Left lung (tissue), 10 donors: Measurements from ENCODE around the gene PPP1R12C. TPM values are rescaled to one million over a fixed set of nuclear protein-coding genes. Genes with fewer than 3 reads are reported as not detected.

Experiments used
- ATAC-seq: fragments of 200-7000 bp; cut with Tn5 transposase; one replicate; pipeline ENCODE4 v1.9.1; 2020; ENCODE audit warnings: moderate library complexity
- DNase-seq, 4 donors: peaks; one replicate each; pipeline ENCODE4 v3.0.0-alpha.2; 2013 to 2020
- H3K27ac ChIP-seq, 2 donors: fragments of 200-600 bp; sonication (generic) in 1 of 2; one replicate each; pipeline versions ENCODE4 v1.5.0 to v1.8.0; 2020 to 2021
- H3K27me3 ChIP-seq, 2 donors: fragments of 200-600 bp; sonication (generic) in 1 of 2; one replicate each; pipeline versions ENCODE4 v1.5.0 to v1.8.0; 2020 to 2021
- H3K36me3 ChIP-seq, 2 donors: fragments of 200-600 bp; sonication (generic) in 1 of 2; one replicate each; pipeline versions ENCODE4 v1.5.0 to v1.8.0; 2020 to 2021
- H3K4me1 ChIP-seq, 2 donors: fragments of 200-600 bp; one replicate each; pipeline ENCODE4 v1.8.0; 2021
- H3K4me3 ChIP-seq, 2 donors: fragments of 200-600 bp; sonication (generic) in 1 of 2; one replicate each; pipeline versions ENCODE4 v1.5.0 to v1.8.0; 2020 to 2021; ENCODE audit warnings: mild to moderate bottlenecking in 1 of 2
- H3K9me3 ChIP-seq, 2 donors: fragments of 200-600 bp; sonication (generic) in 1 of 2; one replicate each; pipeline versions ENCODE4 v1.5.0 to v1.8.0; 2020 to 2021
- intact Hi-C, 2 donors: fragments of 100-400 bp; cut with DNase I; formaldehyde crosslinking; loops; one replicate each; pipeline versions ENCODE4 v1.11.2 to v1.14.2; 2022
- polyA plus RNA-seq, 6 donors: library from polyadenylated mRNA; unstranded; fragments of 120-200 nt; gene quantifications; one replicate each; pipeline ENCODE4 v1.2.1, GENCODE V29; 2013; ENCODE audit not compliant: insufficient read length in 6 of 6
- total RNA-seq, 2 donors: library from RNA; stranded (reverse); fragmentation: NEBNext Ultra II Directional; extraction: Animal tissue kit (Norgen Biotek cat#: 25700); gene quantifications; one replicate each; pipeline ENCODE4 v1.2.1, GENCODE V29; 2021
- TF ChIP-seq, protein P1 (sequence below), 2 donors: fragments of 200-600 bp; sonication (generic) in 1 of 2; IDR thresholded peaks; one replicate each; pipeline versions ENCODE4 v1.5.0 to v1.8.0; 2021; ENCODE audit warnings: antibody characterized with exemption in 2 of 2
- donor health status: DM: no; HTN: yes; CAD: no.
- donor health status: DM: no; HTN: no; CAD: no.

Gene PPP1R12C
- total and polyA plus RNA-seq, 8 donors = 50.2 to 113 (median 70.2) TPM

DNA sequence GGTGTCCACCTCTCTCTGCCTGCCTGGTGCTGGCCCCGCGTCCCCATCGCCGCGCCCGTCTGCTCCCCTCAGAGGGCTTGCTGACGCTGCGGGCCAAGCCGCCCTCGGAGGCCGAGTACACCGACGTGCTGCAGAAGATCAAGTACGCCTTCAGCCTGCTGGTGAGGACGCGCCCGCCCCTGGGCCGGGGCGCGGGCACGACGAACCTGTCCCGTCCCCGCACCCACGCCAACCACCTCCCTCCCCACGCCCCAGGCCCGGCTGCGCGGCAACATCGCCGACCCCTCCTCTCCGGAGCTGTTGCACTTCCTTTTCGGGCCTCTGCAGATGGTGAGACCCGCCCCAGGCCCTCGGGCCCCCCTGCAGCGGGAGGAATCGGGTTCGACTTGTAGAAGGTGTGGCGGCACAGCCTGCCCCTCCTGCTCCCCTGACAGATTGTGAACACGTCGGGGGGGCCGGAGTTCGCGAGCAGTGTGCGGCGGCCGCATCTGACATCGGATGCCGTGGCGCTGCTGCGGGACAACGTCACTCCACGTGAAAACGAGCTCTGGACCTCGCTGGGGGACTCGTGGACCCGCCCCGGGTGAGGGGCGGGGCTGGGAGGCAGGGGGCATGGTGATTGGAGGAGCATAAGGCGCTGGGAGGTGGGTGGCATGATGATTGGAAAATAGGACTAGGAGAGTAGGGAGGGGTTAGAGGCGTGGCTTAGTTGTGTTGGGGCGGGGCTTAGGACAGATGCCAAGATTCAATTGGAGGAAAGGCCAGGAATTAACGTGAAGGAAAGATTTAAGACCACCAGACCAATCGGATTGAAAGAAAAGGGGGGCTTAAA is 35.2 kb downstream of the PPP1R12C start:
- H3K27me3 ChIP-seq = peaks cover 40 to 93% of the 10 kb centered on the region in 2 donors
- DNase-seq (peak in 1 of 4 donors; percentile 80), ATAC-seq (no peak)
- intact Hi-C loops = no loop called here
- no peaks in the 10 kb centered on the region for H3K9me3 ChIP-seq
- no peaks in the 10 kb centered on the region for H3K36me3 ChIP-seq
- peak overlapping the region in 1 of 2 donors; percentile 49 for H3K4me3 ChIP-seq
- H3K27ac ChIP-seq = no peak overlapping the region
- peaks cover 16 to 38% of the 10 kb centered on the region in 2 donors for H3K4me1 ChIP-seq
- TF ChIP-seq, protein P1, sequence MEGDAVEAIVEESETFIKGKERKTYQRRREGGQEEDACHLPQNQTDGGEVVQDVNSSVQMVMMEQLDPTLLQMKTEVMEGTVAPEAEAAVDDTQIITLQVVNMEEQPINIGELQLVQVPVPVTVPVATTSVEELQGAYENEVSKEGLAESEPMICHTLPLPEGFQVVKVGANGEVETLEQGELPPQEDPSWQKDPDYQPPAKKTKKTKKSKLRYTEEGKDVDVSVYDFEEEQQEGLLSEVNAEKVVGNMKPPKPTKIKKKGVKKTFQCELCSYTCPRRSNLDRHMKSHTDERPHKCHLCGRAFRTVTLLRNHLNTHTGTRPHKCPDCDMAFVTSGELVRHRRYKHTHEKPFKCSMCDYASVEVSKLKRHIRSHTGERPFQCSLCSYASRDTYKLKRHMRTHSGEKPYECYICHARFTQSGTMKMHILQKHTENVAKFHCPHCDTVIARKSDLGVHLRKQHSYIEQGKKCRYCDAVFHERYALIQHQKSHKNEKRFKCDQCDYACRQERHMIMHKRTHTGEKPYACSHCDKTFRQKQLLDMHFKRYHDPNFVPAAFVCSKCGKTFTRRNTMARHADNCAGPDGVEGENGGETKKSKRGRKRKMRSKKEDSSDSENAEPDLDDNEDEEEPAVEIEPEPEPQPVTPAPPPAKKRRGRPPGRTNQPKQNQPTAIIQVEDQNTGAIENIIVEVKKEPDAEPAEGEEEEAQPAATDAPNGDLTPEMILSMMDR (IDR thresholded peaks at IDR 0.05) = no peak

DNA sequence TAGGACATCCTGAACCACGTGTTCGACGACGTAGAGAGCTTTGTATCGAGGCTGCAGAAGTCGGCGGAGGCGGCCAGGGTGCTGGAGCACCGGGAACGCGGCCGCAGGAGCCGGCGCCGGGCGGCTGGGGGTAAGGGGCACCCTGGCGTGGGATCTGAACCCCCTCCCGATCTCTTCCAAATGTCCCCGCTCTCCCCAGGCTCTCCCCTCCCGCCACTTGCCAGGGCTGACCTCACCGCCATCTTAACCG is 35.7 kb downstream of the PPP1R12C start:
- Histone ChIP-seq H3K36me3 (no peaks in the 10 kb centered on the region), H3K9me3 (no peaks in the 10 kb centered on the region), H3K4me1 (peaks cover 14 to 33% of the 10 kb centered on the region in 2 donors), H3K27ac (no peak overlapping the region), H3K27me3 (peaks cover 39 to 93% of the 10 kb centered on the region in 2 donors), H3K4me3 (peak overlapping the region in 1 of 2 donors; percentile 49)
- DNase-seq = peak in 1 of 4 donors; percentile 75
- no peak for ATAC-seq
- TF ChIP-seq, protein P1 (IDR thresholded peaks at IDR 0.05) = no peak
- intact Hi-C loops = no loop called here

DNA sequence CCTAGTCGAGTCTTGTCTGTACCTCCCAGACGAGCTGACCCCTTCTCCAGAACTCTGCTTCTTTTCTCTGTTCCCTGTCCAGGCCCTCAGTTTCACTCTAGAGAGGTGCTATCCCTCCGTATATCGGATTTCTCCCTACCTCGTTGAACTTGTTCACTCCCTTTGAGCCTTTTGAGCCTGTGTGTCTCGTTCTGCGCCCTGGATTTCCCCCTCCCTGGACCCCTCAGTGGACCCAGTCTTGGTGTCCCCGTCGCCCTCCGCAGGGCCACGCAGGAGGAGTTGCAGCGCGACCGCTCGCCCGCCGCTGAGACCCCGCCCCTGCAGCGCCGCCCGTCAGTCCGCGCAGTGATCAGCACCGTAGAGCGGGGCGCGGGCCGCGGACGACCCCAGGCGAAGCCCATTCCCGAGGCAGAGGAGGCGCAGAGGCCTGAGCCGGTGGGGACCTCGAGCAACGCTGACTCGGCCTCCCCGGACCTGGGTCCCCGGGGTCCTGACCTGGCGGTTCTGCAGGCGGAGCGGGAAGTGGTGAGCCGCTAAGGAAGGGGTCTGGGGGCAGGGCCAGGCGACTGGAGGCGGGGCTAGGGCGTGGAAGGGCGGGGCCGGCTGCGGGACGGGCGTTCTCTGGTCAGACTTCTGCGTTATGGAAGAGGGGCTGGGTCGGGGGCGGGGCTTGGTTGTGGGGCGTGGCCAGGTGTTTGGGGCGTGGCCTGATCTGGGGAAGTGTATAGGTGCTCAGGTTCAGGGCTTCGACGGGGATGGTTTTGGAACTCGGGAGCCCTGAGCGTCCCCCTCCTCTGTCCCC is 36.3 kb downstream of the PPP1R12C start:
- TF ChIP-seq, protein P1 (IDR thresholded peaks at IDR 0.05) = no peak
- H3K36me3 ChIP-seq = no peaks in the 10 kb centered on the region
- peaks cover 14 to 33% of the 10 kb centered on the region in 2 donors for H3K4me1 ChIP-seq
- H3K27ac ChIP-seq = peak overlapping the region in 1 of 2 donors; percentile 16
- intact Hi-C loops = no loop called here
- ATAC-seq = peak; percentile 87
- H3K9me3 ChIP-seq = no peaks in the 10 kb centered on the region
- H3K27me3 ChIP-seq = peaks cover 35 to 93% of the 10 kb centered on the region in 2 donors
- peak overlapping the region; percentile 43 to 49 for H3K4me3 ChIP-seq
- peak in 3 of 4 donors; percentile 65 to 95 (median 87) for DNase-seq

DNA sequence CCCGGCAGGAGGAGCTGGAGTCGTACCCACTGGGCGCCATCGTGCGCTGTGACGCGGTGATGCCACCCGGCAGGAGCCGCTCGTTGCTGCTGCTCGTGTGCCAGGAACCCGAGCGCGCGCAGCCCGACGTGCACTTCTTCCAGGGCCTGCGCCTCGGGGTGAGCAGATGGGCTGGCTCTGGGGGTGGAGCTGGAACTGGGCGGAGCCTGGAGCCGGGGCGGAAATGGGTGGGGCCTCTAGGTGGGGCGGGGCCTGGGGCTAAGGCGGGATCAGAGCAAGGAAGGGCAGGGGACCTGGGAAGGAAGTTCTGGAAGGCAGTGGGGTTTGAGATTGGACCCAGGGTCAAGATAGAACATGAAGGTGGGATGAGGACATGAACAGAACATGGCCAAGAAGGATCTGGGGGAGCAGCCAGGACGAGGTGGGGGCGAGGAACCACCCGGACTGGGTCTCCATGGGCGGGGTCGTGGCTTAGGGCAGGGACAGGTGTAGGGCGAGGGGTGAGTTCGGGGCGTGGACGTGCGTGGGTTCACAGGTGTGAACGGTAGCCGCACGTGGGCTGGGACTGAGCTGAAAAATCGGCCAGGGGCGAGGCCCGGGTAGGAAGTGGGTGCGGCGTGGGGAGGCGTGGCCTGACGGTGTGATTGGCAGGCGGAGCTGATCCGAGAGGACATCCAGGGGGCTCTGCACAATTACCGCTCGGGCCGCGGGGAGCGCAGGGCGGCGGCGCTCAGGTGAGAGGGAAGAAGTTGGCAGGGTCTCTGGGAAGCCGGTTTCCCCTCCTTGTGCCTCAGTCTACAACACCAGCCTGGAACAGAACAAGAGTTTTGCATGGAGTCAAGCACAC is 37.1 kb downstream of the PPP1R12C start:
- DNase-seq (peak in 3 of 4 donors; percentile 42 to 92 (median 81)), ATAC-seq (peak; percentile 85)
- TF ChIP-seq, protein P1 (IDR thresholded peaks at IDR 0.05) = no peak
- Histone ChIP-seq H3K4me3 (peak overlapping the region; percentile 43 to 49), H3K9me3 (no peaks in the 10 kb centered on the region), H3K27ac (peak overlapping the region in 1 of 2 donors; percentile 16), H3K36me3 (no peaks in the 10 kb centered on the region), H3K27me3 (peaks cover 35 to 91% of the 10 kb centered on the region in 2 donors), H3K4me1 (peaks cover 14 to 36% of the 10 kb centered on the region in 2 donors)
- intact Hi-C loops = no loop called here
